GM18505 (cell line): Measurements from ENCODE around the gene WDR86.

ENCODE experiments used
- ATAC-seq: cut with Tn5 transposase; IDR thresholded peaks from one replicate; pipeline ENCODE4 v1.9.1; 2021; ENCODE audit not compliant: unreplicated experiment
- POLR2A ChIP-seq: IDR thresholded peaks from 4 replicates; pipeline ENCODE4 v1.6.1; 2011; ENCODE audit warnings: borderline replicate concordance; ENCODE audit not compliant: insufficient read depth, insufficient read length; ENCODE audit errors: extremely low read depth

WDR86 gene

GRCh38 chr7:151384776-151385625 lies 24.8 kb downstream of the WDR86 start:
- no peak for TF ChIP-seq POLR2A
- no peak for ATAC-seq

DNA sequence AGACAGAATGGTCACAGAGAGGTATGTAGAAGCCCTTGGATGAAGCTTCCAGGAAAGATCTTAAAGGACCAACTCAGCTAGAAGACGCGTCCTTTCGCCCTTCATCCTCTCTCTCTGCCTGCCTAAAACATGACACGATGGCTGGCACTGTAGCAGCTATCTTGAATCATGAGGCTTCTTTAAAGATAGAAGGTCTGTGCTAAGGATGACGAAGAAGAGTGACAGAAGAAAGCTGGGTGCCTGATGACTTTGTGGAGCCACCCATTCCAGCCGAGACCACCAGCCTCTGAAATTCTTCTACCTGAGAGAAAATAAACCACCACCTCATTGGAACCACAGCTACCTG lies 25.5 kb downstream of the WDR86 start:
- ATAC-seq: no peak
- TF ChIP-seq POLR2A: no peak

DNA sequence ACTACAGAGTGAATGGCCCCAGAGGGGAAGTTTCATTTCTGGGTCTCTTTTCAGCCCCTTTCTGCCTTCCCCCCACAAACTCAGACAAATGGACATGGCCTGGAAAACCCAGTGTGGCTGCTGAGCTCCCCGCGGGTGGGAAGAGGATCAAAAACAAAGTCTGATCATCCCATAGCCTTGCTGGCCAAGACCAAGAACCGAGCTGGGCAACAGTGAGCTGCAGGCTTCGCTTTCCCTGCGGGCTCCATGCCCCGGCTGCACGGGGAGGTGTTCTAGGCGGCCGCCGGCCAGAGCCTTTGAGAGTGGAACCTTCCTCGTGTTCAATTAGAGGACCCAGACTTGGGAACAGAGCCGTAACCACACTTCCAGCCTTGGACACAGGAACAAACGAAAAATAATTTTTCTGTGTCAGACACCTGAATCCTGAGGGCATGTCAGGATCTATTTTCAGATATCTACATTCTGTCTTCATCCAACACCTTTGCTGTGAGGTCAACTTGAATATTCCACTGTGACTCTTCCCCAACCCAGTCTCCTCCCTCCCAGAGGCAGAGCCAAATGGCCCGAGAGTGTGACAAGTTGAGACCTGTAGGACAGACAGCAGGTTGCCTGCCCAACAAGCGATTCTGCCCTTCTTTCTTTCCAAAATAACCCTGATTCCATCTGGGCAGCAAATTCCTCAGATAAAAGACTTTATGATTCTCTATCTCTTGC lies 26.0 kb downstream of the WDR86 start:
- no peak for ATAC-seq
- no peak for TF ChIP-seq POLR2A

GRCh38 chr7:151382079-151382885 lies 27.6 kb downstream of the WDR86 start:
- no peak for TF ChIP-seq POLR2A
- ATAC-seq: no peak

DNA sequence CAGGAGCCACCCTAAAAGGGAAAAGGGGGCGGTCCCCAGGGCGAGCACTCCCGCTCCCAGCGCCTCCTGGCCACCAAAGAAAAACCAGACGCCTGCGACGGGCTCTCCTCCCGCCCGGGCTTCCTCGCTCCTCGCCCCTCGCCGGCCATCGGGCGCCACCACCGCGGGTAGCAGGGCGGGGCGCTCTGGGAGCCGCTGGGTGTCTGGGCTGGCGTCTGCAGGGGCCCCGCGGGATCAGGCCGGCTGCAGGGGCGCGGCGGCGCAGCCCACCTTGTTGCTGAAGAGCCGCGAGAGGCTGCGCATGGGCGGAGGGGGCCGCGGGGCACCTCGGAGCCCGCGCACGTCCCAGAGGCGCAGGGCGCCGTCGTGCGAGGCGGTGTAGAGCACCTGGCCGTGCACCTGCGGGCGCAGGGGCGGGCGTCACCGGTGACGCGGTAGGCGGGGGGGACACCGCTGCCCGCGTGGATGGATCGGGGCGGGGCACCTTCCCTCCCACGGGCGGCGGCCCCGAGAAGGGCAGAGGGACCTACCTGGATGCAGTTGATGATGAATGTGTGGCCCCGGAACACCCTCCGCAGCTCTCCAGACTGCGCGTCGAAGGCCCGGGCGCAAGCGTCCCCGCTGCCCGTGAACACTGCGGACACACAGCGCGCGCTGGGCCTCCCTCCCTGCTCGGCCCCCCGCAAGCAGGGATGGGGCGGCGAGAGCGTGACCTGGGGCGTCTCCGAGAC lies 28.3 kb downstream of the WDR86 start:
- TF ChIP-seq POLR2A: no peak
- no peak for ATAC-seq

GRCh38 chr7:151381098-151381347 lies 28.8 kb downstream of the WDR86 start:
- no peak for TF ChIP-seq POLR2A
- no peak for ATAC-seq

DNA sequence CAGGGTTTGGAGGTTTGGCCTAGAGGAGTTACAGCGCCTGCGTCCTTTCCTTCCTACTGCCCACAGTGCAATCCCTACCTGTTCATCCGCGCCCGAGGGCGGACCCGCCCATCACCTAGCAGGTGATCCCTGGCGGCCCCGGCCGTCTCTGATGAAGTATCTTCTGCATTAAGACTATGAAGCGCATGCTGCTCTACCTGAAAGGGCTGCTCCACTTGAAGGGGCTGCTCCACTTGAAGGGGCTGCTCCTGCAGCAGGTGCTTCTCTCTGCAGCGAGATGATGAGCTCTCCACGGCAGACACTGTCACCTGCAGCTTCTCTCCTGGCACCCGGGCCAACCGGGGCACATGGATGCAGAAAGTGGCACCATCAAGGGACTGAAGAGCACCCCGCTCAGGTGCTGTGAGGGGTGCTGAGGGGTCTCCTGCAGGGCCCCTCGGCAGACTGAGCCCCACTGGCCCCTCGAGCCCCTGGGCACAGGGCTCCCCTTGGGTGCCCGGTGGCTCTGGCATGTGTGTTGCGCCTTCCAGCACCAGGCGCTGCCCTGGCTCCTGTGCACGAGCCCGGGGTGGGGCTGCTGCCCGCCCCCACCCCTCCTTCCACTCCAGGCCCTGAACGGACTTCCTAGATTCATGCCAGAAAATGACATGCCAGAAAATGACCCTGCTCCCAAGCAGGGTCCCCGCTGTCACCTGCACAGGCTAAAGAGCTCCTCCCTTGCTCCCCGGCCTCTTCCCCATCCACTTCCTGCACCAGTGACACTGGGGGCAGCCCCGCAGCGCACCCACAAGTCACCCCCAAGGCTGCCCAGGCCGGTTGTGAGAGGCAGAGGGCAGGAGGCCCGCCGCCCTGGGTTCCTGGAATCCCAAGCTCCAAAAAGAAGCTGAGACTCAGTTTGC lies 29.4 kb downstream of the WDR86 start:
- TF ChIP-seq POLR2A: no peak
- ATAC-seq: no peak

DNA sequence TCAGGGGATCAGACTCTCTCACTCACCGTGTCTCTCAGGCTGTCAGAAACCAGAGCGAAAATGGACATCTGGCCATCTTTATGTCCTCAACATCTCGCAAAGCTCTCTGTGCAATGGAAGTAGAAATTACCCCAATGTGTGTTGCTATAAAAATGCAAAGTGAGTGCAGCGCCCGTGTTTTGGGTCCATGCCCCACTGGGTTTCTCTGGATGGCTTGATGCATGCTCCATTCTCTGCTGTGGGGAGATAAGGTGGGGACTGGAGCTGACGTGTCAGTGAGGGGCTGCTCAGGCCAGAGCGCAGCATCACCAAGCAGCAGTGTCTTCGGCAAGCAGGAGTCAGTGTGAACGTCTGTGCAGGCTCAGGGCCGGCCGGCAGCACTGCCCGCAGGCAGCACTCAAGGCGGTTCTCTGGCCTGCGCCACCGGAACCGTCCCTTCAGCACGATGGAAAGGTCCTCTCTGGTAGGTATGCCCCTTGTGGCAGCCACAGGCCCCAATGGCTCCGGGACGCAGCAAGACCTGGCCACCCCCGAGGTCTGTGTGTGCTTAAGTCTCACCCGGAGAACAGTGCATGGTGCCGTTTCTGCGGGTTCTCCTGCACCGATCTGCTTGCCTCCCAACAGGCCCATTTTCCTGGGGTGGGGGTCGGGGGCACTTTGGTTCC lies 30.2 kb downstream of the WDR86 start:
- no peak for TF ChIP-seq POLR2A
- no peak for ATAC-seq

- TF ChIP-seq POLR2A: no peak
- ATAC-seq: no peak
Observed at GRCh38 chr7:151379193-151379520, 30.7 kb downstream of the WDR86 start.

- ATAC-seq: no peak
- no peak for TF ChIP-seq POLR2A
Observed at GRCh38 chr7:151378496-151379192, 31.2 kb downstream of the WDR86 start.

- ATAC-seq: no peak
- TF ChIP-seq POLR2A: no peak
Observed at GRCh38 chr7:151378011-151378410, 31.8 kb downstream of the WDR86 start.

DNA sequence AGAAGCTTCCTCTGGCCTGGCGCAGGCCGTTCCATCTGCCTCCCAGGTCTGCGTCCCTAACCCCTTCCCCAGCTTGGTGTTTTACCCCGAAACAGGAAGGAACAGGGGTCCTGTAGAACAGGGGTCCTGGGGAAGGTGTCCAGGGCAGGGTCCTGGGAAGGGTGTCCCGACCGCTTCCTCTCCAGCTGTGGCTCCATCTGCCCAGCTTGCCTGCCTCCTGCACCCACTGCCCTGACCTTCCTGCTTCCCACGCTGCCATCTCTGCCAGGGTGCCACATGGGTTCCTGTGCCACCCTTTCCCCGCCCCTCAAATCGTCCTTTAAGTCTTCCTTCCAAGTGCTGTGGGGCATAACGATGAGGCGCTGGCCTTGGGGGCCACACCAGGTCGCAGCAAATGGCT lies 32.4 kb downstream of the WDR86 start:
- ATAC-seq: no peak

More for the DNA sequence above, 32.4 kb downstream of the WDR86 start:
- TF ChIP-seq POLR2A: no peak
